GM23338 (cell line): ENCODE measurements around the gene PKHD1.

Experiments used
- CREB1 ChIP-seq: fragments of 250-450 bp; sonication (Bioruptor Pico); IDR thresholded peaks from 2 replicates; pipeline ENCODE4 v1.5.0; 2020; ENCODE audit warnings: low read depth, mild to moderate bottlenecking, moderate library complexity
- EZH2 ChIP-seq: fragments of 200-600 bp; sonication (generic); IDR thresholded peaks from one replicate; pipeline ENCODE4 v1.8.0; 2017; ENCODE audit warnings: antibody characterized with exemption, mild to moderate bottlenecking, low read depth; ENCODE audit not compliant: unreplicated experiment
- EZH2phosphoT487 ChIP-seq: fragments of 200-600 bp; sonication (generic); IDR thresholded peaks from one replicate; pipeline ENCODE4 v1.8.1; 2018; ENCODE audit warnings: antibody characterized with exemption; ENCODE audit not compliant: unreplicated experiment
- JUNB ChIP-seq: IDR thresholded peaks from one replicate; pipeline ENCODE4 v1.6.1; 2016; ENCODE audit warnings: antibody characterized with exemption; ENCODE audit not compliant: unreplicated experiment
- NANOG ChIP-seq: IDR thresholded peaks from 2 replicates; pipeline ENCODE4 v1.6.1; 2016; ENCODE audit warnings: antibody characterized with exemption, borderline replicate concordance
- POLR2AphosphoS5 ChIP-seq: IDR thresholded peaks from 2 replicates; pipeline ENCODE4 v1.6.1; 2016; ENCODE audit warnings: antibody characterized with exemption, low read depth
- REST ChIP-seq: IDR thresholded peaks from one replicate; pipeline ENCODE4 v1.6.1; 2018; ENCODE audit warnings: antibody characterized with exemption; ENCODE audit not compliant: unreplicated experiment
- STAT1 ChIP-seq: IDR thresholded peaks from one replicate; pipeline ENCODE4 v1.6.1; 2016; ENCODE audit warnings: antibody characterized with exemption; ENCODE audit not compliant: unreplicated experiment
- ZNF114 ChIP-seq: fragments of 250-450 bp; sonication (Bioruptor Pico); IDR thresholded peaks from 2 replicates; pipeline ENCODE4 v1.5.0; 2020; ENCODE audit warnings: mild to moderate bottlenecking, moderate library complexity
- ZNF331 ChIP-seq: fragments of 250-450 bp; sonication (Bioruptor Pico); IDR thresholded peaks from 2 replicates; pipeline ENCODE4 v1.5.0; 2020; ENCODE audit warnings: low read depth, mild to moderate bottlenecking, moderate library complexity
- TF ChIP-seq, protein P1 (sequence below), 2 experiments: fragments of 200-600 bp in 1 of 2; sonication (generic) in 1 of 2; conservative IDR thresholded peaks; 2 replicates each; pipeline versions ENCODE4 v1.5.1 to v1.6.1; 2016 to 2017; ENCODE audit warnings: antibody characterized with exemption in 2 of 2, low read depth in 2 of 2, mild to moderate bottlenecking in 2 of 2, moderate library complexity in 1 of 2
- TF ChIP-seq, protein P2 (sequence below): IDR thresholded peaks from 2 replicates; pipeline ENCODE4 v1.6.1; 2016; ENCODE audit warnings: antibody characterized with exemption
- TF ChIP-seq, protein P3 (sequence below): fragments of 250-450 bp; sonication (Bioruptor Pico); IDR thresholded peaks from 2 replicates; pipeline ENCODE4 v1.5.0; 2020; ENCODE audit warnings: mild to moderate bottlenecking, moderate library complexity

GRCh38 chr6:51986864-51987263 lies 100.5 kb downstream of the PKHD1 start:
- TF ChIP-seq, protein P1, sequence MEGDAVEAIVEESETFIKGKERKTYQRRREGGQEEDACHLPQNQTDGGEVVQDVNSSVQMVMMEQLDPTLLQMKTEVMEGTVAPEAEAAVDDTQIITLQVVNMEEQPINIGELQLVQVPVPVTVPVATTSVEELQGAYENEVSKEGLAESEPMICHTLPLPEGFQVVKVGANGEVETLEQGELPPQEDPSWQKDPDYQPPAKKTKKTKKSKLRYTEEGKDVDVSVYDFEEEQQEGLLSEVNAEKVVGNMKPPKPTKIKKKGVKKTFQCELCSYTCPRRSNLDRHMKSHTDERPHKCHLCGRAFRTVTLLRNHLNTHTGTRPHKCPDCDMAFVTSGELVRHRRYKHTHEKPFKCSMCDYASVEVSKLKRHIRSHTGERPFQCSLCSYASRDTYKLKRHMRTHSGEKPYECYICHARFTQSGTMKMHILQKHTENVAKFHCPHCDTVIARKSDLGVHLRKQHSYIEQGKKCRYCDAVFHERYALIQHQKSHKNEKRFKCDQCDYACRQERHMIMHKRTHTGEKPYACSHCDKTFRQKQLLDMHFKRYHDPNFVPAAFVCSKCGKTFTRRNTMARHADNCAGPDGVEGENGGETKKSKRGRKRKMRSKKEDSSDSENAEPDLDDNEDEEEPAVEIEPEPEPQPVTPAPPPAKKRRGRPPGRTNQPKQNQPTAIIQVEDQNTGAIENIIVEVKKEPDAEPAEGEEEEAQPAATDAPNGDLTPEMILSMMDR (conservative IDR thresholded peaks at IDR 0.05; ENCODE audit: low read depth in 2 of 2): no peak
- TF ChIP-seq EZH2phosphoT487 (no peak), POLR2AphosphoS5 (no peak), CREB1 (CRISPR knock-in tag) (no peak), STAT1 (no peak), EZH2 (no peak), ZNF114 (CRISPR knock-in tag) (no peak), REST (no peak), JUNB (no peak), ZNF331 (no peak), NANOG (no peak)
- TF ChIP-seq, protein P2, sequence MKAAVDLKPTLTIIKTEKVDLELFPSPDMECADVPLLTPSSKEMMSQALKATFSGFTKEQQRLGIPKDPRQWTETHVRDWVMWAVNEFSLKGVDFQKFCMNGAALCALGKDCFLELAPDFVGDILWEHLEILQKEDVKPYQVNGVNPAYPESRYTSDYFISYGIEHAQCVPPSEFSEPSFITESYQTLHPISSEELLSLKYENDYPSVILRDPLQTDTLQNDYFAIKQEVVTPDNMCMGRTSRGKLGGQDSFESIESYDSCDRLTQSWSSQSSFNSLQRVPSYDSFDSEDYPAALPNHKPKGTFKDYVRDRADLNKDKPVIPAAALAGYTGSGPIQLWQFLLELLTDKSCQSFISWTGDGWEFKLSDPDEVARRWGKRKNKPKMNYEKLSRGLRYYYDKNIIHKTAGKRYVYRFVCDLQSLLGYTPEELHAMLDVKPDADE: no peak
- TF ChIP-seq, protein P3, sequence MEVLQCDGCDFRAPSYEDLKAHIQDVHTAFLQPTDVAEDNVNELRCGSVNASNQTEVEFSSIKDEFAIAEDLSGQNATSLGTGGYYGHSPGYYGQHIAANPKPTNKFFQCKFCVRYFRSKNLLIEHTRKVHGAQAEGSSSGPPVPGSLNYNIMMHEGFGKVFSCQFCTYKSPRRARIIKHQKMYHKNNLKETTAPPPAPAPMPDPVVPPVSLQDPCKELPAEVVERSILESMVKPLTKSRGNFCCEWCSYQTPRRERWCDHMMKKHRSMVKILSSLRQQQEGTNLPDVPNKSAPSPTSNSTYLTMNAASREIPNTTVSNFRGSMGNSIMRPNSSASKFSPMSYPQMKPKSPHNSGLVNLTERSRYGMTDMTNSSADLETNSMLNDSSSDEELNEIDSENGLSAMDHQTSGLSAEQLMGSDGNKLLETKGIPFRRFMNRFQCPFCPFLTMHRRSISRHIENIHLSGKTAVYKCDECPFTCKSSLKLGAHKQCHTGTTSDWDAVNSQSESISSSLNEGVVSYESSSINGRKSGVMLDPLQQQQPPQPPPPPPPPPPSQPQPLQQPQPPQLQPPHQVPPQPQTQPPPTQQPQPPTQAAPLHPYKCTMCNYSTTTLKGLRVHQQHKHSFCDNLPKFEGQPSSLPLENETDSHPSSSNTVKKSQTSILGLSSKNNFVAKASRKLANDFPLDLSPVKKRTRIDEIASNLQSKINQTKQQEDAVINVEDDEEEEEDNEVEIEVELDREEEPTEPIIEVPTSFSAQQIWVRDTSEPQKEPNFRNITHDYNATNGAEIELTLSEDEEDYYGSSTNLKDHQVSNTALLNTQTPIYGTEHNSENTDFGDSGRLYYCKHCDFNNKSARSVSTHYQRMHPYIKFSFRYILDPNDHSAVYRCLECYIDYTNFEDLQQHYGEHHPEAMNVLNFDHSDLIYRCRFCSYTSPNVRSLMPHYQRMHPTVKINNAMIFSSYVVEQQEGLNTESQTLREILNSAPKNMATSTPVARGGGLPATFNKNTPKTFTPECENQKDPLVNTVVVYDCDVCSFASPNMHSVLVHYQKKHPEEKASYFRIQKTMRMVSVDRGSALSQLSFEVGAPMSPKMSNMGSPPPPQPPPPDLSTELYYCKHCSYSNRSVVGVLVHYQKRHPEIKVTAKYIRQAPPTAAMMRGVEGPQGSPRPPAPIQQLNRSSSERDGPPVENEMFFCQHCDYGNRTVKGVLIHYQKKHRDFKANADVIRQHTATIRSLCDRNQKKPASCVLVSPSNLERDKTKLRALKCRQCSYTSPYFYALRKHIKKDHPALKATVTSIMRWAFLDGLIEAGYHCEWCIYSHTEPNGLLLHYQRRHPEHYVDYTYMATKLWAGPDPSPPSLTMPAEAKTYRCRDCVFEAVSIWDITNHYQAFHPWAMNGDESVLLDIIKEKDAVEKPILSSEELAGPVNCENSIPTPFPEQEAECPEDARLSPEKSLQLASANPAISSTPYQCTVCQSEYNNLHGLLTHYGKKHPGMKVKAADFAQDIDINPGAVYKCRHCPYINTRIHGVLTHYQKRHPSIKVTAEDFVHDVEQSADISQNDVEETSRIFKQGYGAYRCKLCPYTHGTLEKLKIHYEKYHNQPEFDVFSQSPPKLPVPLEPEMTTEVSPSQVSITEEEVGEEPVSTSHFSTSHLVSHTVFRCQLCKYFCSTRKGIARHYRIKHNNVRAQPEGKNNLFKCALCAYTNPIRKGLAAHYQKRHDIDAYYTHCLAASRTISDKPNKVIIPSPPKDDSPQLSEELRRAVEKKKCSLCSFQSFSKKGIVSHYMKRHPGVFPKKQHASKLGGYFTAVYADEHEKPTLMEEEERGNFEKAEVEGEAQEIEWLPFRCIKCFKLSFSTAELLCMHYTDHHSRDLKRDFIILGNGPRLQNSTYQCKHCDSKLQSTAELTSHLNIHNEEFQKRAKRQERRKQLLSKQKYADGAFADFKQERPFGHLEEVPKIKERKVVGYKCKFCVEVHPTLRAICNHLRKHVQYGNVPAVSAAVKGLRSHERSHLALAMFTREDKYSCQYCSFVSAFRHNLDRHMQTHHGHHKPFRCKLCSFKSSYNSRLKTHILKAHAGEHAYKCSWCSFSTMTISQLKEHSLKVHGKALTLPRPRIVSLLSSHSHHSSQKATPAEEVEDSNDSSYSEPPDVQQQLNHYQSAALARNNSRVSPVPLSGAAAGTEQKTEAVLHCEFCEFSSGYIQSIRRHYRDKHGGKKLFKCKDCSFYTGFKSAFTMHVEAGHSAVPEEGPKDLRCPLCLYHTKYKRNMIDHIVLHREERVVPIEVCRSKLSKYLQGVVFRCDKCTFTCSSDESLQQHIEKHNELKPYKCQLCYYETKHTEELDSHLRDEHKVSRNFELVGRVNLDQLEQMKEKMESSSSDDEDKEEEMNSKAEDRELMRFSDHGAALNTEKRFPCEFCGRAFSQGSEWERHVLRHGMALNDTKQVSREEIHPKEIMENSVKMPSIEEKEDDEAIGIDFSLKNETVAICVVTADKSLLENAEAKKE (CRISPR knock-in tag): no peak
